Measurements from ENCODE around the gene MLLT1.

Gene MLLT1

GRCh38 chr19:6239401-6239844 is 40.4 kb downstream of the MLLT1 start:
- peak overlapping the region; percentile 99 for H3K27ac ChIP-seq

DNA sequence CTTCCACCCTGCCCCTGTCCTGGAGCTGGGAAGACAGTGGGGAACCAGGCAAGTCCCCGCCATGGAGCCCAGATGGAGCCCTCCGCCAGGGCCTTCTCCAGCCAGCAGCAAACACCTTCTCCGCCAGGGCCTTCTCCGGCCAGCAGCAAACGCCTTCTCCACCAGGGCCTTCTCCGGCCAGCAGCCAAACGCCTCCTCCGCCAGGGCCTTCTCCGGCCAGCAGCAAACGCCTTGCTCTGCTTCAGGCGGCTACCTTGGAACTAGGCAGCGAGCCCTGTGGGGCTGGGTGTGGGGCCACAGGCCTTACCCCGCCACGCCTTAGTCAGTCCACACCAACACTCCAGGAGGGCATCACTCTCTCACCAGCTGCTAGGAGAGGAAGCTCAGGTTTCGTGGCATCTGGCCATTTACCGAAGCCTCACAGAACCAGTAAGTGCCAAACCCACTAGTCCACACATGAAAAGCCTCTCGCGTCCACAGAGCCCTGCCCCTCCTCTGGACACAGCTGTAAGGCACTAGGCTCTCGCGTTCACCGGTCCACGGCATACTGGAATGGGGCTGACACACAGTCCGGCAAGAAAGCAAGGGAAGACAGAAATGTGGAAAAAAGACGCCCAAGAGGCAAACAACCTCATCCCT is 41.0 kb downstream of the MLLT1 start:
- POLR2A ChIA-PET (ENCODE audit: low non-redundant PET): no interaction called here
- TF ChIP-seq, protein P1, sequence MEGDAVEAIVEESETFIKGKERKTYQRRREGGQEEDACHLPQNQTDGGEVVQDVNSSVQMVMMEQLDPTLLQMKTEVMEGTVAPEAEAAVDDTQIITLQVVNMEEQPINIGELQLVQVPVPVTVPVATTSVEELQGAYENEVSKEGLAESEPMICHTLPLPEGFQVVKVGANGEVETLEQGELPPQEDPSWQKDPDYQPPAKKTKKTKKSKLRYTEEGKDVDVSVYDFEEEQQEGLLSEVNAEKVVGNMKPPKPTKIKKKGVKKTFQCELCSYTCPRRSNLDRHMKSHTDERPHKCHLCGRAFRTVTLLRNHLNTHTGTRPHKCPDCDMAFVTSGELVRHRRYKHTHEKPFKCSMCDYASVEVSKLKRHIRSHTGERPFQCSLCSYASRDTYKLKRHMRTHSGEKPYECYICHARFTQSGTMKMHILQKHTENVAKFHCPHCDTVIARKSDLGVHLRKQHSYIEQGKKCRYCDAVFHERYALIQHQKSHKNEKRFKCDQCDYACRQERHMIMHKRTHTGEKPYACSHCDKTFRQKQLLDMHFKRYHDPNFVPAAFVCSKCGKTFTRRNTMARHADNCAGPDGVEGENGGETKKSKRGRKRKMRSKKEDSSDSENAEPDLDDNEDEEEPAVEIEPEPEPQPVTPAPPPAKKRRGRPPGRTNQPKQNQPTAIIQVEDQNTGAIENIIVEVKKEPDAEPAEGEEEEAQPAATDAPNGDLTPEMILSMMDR (conservative IDR thresholded peaks at IDR 0.05; ENCODE audit: low read depth): no peak
- peak overlapping the region; percentile 99 for H3K27ac ChIP-seq
- CTCF ChIA-PET: interaction anchor here (0.6 to 0.9 kb wide), 2 partner anchors 21 to 181 kb away, joined by 3 read pairs; no protein-coding TSS in a partner anchor
- DNase-seq (ENCODE audit: low spot score): peak; percentile 46

More at GRCh38 chr19:6239401-6239844, 40.4 kb downstream of the MLLT1 start:
- peak; percentile 54 for DNase-seq (ENCODE audit: low spot score)
- ChIA-PET CTCF (no interaction called here), POLR2A (ENCODE audit: low non-redundant PET) (no interaction called here)
- TF ChIP-seq, protein P1 (conservative IDR thresholded peaks at IDR 0.05; ENCODE audit: low read depth): no peak

- TF ChIP-seq, protein P1 (conservative IDR thresholded peaks at IDR 0.05; ENCODE audit: low read depth): no peak
- DNase-seq (ENCODE audit: low spot score): no peak
- peak overlapping the region; percentile 99 for H3K27ac ChIP-seq
- ChIA-PET POLR2A (ENCODE audit: low non-redundant PET) (no interaction called here), CTCF (interaction anchor here (0.6 to 0.9 kb wide), 2 partner anchors 20 to 181 kb away, joined by 3 read pairs; no protein-coding TSS in a partner anchor)
These were observed 41.5 kb downstream of the MLLT1 start for GRCh38 chr19:6238256-6238642.

DNA sequence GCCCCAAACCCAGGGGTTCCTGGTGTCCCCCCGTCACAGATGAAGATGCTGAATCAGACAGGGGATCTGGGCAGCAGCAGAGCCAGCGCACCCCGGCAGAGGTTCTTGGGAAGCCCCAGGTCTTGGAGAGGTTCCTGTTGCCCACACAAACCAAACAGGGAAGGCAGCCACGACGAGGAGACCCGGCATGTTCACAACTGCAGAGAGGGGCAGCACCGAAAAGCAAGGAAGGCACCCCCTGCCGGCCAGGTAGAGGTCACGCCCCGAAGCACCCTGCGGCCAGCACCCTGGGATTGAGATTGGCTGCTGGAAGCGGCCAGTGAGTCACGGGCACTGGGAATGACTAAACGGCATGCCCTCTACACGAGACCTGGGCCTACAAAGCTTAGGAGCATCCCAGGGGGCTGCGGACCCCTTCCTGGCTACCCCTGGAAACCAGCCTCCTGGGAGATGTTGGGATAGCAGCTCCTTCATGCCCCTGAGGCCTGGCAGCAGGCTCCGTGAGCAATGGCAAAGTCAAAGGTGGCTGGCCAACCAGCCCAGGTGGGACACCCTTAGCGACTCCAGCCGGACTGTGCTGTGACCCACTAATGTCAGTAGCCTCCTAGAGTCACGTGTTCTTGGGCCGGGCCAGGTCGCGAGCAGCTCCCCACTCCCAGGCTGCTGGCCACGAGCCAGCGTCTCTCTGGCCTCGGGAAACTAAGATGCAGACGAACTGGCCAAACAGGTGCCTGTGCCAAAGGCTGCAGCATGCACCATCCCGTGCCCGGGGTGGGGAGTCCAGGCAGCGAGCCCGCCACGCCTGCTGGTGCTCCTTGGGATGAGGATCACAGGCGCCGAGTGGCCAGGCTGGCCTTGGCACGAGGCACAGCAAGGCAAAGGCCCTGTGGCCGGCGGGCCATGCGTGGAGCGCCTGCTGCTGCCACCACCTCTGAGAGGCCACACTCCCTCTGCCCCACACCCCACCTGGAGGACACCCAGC is 43.2 kb downstream of the MLLT1 start:
- CTCF ChIA-PET: interaction anchor here (0.5 to 2.3 kb wide), 4 partner anchors 16 to 132 kb away, joined by 3 to 15 read pairs (median 4); no protein-coding TSS in a partner anchor
- TF ChIP-seq, protein P1 (conservative IDR thresholded peaks at IDR 0.05; ENCODE audit: low read depth): no peak
- POLR2A ChIA-PET (ENCODE audit: low non-redundant PET): interaction anchor here (0.6 kb wide), 1 partner anchor 34 kb away, joined by 4 read pairs; no protein-coding TSS in a partner anchor
- DNase-seq (ENCODE audit: low spot score): peak; percentile 70
- H3K27ac ChIP-seq: peak overlapping the region; percentile 99

- ChIA-PET CTCF (interaction anchor here (0.6 to 2.3 kb wide), 4 partner anchors 11 to 213 kb away, joined by 3 to 15 read pairs (median 5); no protein-coding TSS in a partner anchor), POLR2A (ENCODE audit: low non-redundant PET) (no interaction called here)
These were observed 44.5 kb downstream of the MLLT1 start for GRCh38 chr19:6235031-6235951.

More at GRCh38 chr19:6235031-6235951, 44.5 kb downstream of the MLLT1 start:
- TF ChIP-seq, protein P1 (conservative IDR thresholded peaks at IDR 0.05; ENCODE audit: low read depth): no peak
- DNase-seq (ENCODE audit: low spot score): no peak
- peak overlapping the region; percentile 99 for H3K27ac ChIP-seq
